GM12891 (cell line): ENCODE measurements around the gene SCN9A.
"Not testable (repeated sequence)": the region's sequence is repeated elsewhere in the genome, so short reads cannot be mapped to it uniquely, and the experiment has no call there.

Source experiments
- POLR2A ChIP-seq: IDR thresholded peaks from 2 replicates; pipeline ENCODE4 v1.6.1; 2011; ENCODE audit warnings: low read depth, low read length, control low read depth
- POLR2AphosphoS5 ChIP-seq: IDR thresholded peaks from 2 replicates; pipeline ENCODE4 v1.6.1; 2011; ENCODE audit warnings: low read depth, low read length, control low read depth
- TAF1 ChIP-seq: IDR thresholded peaks from 2 replicates; pipeline ENCODE4 v1.6.1; 2011; ENCODE audit warnings: low read depth, low read length, control low read depth

DNA sequence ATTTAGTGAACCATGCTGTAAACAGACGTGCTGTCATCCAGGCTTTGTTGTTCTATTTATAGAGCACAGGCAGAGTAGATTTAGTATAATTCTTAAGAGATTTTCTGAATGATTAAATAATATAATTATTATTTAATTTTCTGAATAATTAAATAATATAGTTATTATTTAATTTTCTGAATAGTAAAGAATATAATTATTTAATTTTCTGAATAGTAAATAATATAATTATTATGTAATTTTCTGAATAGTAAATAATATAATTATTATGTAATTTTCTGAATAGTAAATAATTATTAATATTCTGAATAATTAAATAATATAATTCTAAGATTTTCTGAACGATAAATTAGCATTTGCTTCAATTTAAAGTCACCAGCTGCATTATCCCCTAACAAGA is 62.9 kb downstream of the SCN9A start:
- TF ChIP-seq POLR2AphosphoS5, TAF1, POLR2A: not testable (repeated sequence)
